HEK293 (cell line): ENCODE results near the gene TAF5.

ENCODE experiments used
- PRDM2 ChIP-seq: fragments of 450-650 bp; formaldehyde crosslinking; IDR thresholded peaks from 2 replicates; pipeline ENCODE4 v1.5.1; 2016; ENCODE audit warnings: missing biosample characterization, missing genetic modification characterization, borderline replicate concordance
- TCF7L2 ChIP-seq: IDR thresholded peaks from 2 replicates; pipeline ENCODE4 v1.6.1; 2011; ENCODE audit warnings: low read depth, mild to moderate bottlenecking, inconsistent platforms, low read length, moderate library complexity, borderline replicate concordance
- ZBTB11 ChIP-seq: fragments of 450-650 bp; formaldehyde crosslinking; conservative IDR thresholded peaks from 2 replicates; pipeline ENCODE4 v1.5.1; 2016; ENCODE audit warnings: low read depth, missing biosample characterization, missing genetic modification characterization
- ZNF157 ChIP-seq: fragments of 450-650 bp; formaldehyde crosslinking; IDR thresholded peaks from 2 replicates; pipeline ENCODE4 v1.5.1; 2016; ENCODE audit warnings: missing biosample characterization, missing genetic modification characterization
- ZNF843 ChIP-seq: fragments of 450-650 bp; formaldehyde crosslinking; IDR thresholded peaks from 2 replicates; pipeline ENCODE4 v1.5.1; 2016; ENCODE audit warnings: missing biosample characterization, missing genetic modification characterization

- no peak for TF ChIP-seq PRDM2 (tag by site-specific recombination)
- no peak for TF ChIP-seq TCF7L2
- TF ChIP-seq ZNF843 (tag by site-specific recombination) = no peak
- TF ChIP-seq ZBTB11 (tag by site-specific recombination) = no peak
- no peak for TF ChIP-seq ZNF157
Measured at GRCh38 chr10:103415581-103415980, 47.8 kb downstream of the TAF5 start.
